Thyroid gland (tissue), 4 donors: ENCODE data around the gene GDPD5.

Experiments
- POLR2A ChIP-seq, 2 donors: fragments of 450-650 bp; IDR thresholded peaks; one replicate each; pipeline ENCODE4 v1.6.1; 2017; ENCODE audit warnings: antibody characterized with exemption in 2 of 2, mild to moderate bottlenecking in 2 of 2, moderate library complexity in 1 of 2
- TF ChIP-seq, protein P1 (sequence below), 6 experiments: fragments of 200-600 bp in 3 of 6; fragments of 450-650 bp in 3 of 6; sonication (generic) in 3 of 6; IDR thresholded peaks; one replicate each; pipeline ENCODE4 v1.5.1; 2016 to 2019; ENCODE audit warnings: antibody characterized with exemption in 6 of 6, mild to moderate bottlenecking in 2 of 6, inconsistent platforms in 1 of 6, moderate library complexity in 1 of 6

DNA sequence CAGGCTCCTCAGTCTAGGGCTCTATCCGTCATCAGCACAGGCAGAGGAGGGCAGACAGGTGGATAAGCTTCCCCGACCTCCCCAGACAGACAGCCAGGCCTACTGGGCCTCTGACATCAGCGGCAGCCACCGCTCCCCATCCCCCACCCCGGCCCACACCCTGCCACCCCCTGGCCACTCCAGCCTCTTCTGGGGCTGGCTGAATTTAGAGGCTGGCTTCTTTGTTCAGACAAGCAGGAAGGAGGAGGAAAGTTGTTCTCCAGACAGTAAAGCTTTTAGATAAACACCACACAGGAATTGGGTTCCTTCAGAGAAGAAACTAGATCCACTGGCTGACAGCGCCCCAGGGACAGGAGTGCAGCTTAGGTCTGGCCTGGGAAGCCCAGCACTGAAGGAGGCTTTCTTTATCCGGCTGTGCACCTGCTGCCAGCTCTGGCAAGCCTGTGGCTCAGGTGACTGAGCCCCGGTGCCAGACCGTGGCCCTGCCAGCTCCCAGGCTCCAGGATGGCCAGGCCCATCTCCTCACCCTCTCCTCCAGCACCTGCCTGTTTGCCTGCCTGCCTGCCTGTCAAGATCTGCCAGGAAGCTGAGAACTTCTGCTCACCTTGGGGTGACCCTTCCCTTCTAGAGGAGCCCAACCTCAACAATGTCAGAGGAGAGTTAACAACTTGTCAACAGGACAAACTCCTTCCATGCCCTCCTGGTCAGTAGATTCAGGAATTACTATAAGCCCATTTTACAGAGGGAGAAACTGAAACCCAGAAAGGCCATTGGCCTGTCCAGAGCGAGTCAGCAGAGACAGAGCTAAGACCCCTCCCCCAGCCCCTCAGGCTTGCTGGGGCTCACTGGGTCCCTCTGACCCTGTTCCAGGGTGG is 48.8 kb downstream of the GDPD5 start:
- TF ChIP-seq, protein P1, sequence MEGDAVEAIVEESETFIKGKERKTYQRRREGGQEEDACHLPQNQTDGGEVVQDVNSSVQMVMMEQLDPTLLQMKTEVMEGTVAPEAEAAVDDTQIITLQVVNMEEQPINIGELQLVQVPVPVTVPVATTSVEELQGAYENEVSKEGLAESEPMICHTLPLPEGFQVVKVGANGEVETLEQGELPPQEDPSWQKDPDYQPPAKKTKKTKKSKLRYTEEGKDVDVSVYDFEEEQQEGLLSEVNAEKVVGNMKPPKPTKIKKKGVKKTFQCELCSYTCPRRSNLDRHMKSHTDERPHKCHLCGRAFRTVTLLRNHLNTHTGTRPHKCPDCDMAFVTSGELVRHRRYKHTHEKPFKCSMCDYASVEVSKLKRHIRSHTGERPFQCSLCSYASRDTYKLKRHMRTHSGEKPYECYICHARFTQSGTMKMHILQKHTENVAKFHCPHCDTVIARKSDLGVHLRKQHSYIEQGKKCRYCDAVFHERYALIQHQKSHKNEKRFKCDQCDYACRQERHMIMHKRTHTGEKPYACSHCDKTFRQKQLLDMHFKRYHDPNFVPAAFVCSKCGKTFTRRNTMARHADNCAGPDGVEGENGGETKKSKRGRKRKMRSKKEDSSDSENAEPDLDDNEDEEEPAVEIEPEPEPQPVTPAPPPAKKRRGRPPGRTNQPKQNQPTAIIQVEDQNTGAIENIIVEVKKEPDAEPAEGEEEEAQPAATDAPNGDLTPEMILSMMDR (IDR thresholded peaks at IDR 0.05) = no peak
- TF ChIP-seq POLR2A (IDR thresholded peaks at IDR 0.05) = no peak
